Measurements from ENCODE around the gene NCOR1.
"Not testable (repeated sequence)": the region's sequence is repeated elsewhere in the genome, so short reads cannot be mapped to it uniquely, and the experiment has no call there.

The NCOR1 gene

DNA sequence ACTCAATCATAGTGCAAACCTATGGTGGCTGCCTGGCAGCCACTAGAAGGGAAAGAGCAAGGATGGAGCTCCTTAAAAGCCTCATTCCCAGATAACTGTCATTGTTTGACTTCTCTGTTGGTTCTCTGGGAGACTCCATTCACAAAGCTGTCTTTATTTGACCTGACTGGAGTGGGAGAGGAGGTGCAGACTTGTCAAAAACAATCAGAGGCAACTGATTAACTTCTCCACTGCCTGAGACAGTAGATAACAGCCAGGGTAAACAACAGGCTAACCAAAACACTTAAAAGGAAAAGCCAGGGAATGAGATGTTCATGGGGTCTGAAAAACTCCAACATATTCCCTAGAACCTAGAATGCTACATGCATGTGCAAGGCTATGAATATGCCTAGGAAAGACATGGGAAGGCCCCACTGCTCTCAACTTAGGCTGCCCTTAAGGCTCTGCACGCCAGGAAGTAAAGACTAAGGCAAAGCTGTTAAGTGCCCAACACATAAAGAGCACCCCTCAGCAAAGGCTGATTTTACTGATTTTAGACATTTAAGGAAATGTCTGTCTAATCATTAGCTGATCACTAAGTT lies 133.7 kb downstream of the NCOR1 start:
- H3K27me3 ChIP-seq (ENCODE audit: control insufficient read depth, insufficient read depth, low read length): no peaks in the 10 kb centered on the region
- no peak overlapping the region for H3K27ac ChIP-seq (ENCODE audit: low read length)
- no peak overlapping the region for H3K4me3 ChIP-seq (ENCODE audit: low read length)
- no peaks in the 10 kb centered on the region for H3K4me1 ChIP-seq (ENCODE audit: control insufficient read depth, low read depth, low read length)
- peaks cover 42% of the 10 kb centered on the region for H3K36me3 ChIP-seq (ENCODE audit: control insufficient read depth, low read depth, low read length)
- H3K9me3 ChIP-seq (ENCODE audit: control insufficient read depth, low read depth, low read length): no peaks in the 10 kb centered on the region
- H3K9ac ChIP-seq (ENCODE audit: low read length): no peak overlapping the region

DNA sequence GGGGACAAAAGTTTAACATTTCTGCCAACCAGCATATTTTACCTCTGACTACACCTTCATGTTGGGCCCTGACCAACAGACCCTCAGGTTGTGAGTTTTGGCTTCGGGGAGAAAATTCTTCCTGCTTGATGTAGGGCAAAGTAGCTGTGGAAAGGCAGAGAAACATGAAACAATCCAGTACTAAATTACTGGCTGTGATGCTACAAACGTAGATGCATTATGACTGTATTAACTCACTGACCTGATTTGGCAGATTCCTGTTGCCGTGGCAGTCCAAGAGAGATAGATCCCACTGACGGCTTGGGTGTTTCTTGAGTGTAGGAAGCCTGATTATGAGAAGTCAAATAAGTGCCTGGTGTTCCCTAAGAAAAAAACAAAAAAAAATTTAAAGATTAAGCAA lies 135.0 kb downstream of the NCOR1 start:
- Histone ChIP-seq H3K9me3 (ENCODE audit: control insufficient read depth, low read depth, low read length) (no peaks in the 10 kb centered on the region), H3K36me3 (ENCODE audit: control insufficient read depth, low read depth, low read length) (peaks cover 43% of the 10 kb centered on the region), H3K4me1 (ENCODE audit: control insufficient read depth, low read depth, low read length) (no peaks in the 10 kb centered on the region), H3K27me3 (ENCODE audit: control insufficient read depth, insufficient read depth, low read length) (no peaks in the 10 kb centered on the region), H3K4me3 (ENCODE audit: low read length) (no peak overlapping the region), H3K9ac (ENCODE audit: low read length) (no peak overlapping the region), H3K27ac (ENCODE audit: low read length) (no peak overlapping the region)

DNA sequence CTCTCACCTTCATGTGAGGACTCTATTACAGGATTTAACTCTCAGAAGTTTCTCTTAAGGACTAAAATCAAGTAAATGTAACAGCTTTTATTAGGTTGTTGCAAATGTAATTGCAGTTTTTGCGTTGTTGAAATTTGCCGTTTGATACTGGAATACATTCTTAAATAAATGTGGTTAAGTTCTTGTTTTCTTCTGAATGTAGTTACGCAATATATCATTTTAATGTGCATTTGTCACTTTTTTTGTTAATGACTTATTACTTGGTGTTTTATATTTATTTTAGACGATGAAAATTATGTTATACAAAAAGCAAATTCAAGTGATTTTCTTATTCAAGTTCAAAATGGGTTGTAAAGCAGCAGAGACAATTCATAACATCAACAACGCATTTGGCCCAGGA lies 139.4 kb downstream of the NCOR1 start:
- no peaks in the 10 kb centered on the region for H3K9me3 ChIP-seq (ENCODE audit: control insufficient read depth, low read depth, low read length)

DNA sequence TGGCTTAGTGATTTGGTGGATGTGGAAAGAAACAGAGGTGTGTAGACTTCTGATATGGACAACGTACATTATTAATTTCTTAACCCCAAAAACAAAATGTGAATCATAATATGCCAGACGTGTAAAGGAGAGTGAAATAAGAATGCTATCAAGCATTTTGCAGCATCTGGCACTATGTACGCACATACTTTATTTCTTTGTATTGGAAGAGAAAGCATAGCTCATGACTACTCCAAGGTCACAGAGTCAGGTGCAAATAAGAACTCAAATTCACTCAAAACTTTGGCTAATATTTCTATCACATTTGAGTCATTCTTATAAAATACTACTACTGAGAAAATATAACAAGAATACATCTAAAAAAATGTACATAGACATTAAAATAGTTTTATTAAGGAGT lies 140.9 kb downstream of the NCOR1 start:
- no peaks in the 10 kb centered on the region for H3K4me1 ChIP-seq (ENCODE audit: control insufficient read depth, low read depth, low read length)
- no peak overlapping the region for H3K27ac ChIP-seq (ENCODE audit: low read length)
- no peak overlapping the region for H3K4me3 ChIP-seq (ENCODE audit: low read length)
- H3K9me3 ChIP-seq (ENCODE audit: control insufficient read depth, low read depth, low read length): no peaks in the 10 kb centered on the region
- H3K27me3 ChIP-seq (ENCODE audit: control insufficient read depth, insufficient read depth, low read length): no peaks in the 10 kb centered on the region
- no peak overlapping the region for H3K9ac ChIP-seq (ENCODE audit: low read length)
- peaks cover 74% of the 10 kb centered on the region for H3K36me3 ChIP-seq (ENCODE audit: control insufficient read depth, low read depth, low read length)

More for the DNA sequence above, 139.4 kb downstream of the NCOR1 start:
- Histone ChIP-seq H3K4me1 (ENCODE audit: control insufficient read depth, low read depth, low read length) (no peaks in the 10 kb centered on the region), H3K4me3 (ENCODE audit: low read length) (no peak overlapping the region), H3K36me3 (ENCODE audit: control insufficient read depth, low read depth, low read length) (peaks cover 70% of the 10 kb centered on the region), H3K27ac (ENCODE audit: low read length) (no peak overlapping the region), H3K9ac (ENCODE audit: low read length) (no peak overlapping the region), H3K27me3 (ENCODE audit: control insufficient read depth, insufficient read depth, low read length) (no peaks in the 10 kb centered on the region)

DNA sequence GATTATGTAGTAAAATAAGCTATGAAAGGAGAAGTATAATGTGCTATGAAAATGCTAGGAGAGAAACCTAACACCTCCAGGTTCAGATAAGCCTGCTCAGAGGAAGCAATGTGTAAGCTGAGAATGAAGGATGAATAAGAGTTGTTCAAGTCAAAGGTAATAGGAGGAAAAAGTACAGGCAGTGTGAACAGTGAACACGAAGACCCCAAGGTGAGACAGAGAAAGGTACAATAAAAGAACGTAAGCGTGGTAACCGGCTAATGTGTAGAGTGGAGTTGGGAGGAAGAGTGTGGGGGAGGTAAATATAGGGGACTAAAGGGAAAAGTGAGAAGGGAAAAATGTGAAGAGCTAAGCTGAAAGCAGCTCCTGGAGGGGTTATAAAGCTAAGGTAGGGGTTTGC lies 141.5 kb downstream of the NCOR1 start:
- Histone ChIP-seq H3K27me3 (ENCODE audit: control insufficient read depth, insufficient read depth, low read length) (no peaks in the 10 kb centered on the region), H3K4me3 (ENCODE audit: low read length) (no peak overlapping the region), H3K27ac (ENCODE audit: low read length) (no peak overlapping the region), H3K36me3 (ENCODE audit: control insufficient read depth, low read depth, low read length) (peaks cover 72% of the 10 kb centered on the region), H3K9ac (ENCODE audit: low read length) (no peak overlapping the region), H3K4me1 (ENCODE audit: control insufficient read depth, low read depth, low read length) (no peaks in the 10 kb centered on the region), H3K9me3 (ENCODE audit: control insufficient read depth, low read depth, low read length) (no peaks in the 10 kb centered on the region)

DNA sequence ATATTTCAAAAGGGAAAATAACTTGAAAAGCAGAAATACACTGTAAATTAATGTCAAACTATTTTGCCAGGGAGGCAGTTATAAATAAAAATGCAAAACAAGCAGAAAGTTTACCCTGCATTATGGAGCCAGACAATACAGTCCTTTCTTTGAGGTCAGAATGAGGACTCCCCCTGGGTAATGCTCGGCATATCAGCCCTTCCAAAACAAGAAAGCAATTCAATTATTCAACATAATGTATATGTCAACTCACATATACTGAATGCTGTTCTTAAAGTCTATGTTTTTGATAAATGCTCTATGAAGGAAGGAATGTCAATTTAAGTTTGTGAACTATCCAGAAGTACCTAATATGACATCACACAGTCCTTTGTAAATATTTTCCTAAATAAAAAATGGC lies 143.3 kb downstream of the NCOR1 start:
- Histone ChIP-seq H3K27ac (ENCODE audit: low read length) (no peak overlapping the region), H3K36me3 (ENCODE audit: control insufficient read depth, low read depth, low read length) (peaks cover 75% of the 10 kb centered on the region), H3K4me3 (ENCODE audit: low read length) (no peak overlapping the region), H3K27me3 (ENCODE audit: control insufficient read depth, insufficient read depth, low read length) (no peaks in the 10 kb centered on the region), H3K4me1 (ENCODE audit: control insufficient read depth, low read depth, low read length) (no peaks in the 10 kb centered on the region), H3K9ac (ENCODE audit: low read length) (no peak overlapping the region), H3K9me3 (ENCODE audit: control insufficient read depth, low read depth, low read length) (no peaks in the 10 kb centered on the region)

DNA sequence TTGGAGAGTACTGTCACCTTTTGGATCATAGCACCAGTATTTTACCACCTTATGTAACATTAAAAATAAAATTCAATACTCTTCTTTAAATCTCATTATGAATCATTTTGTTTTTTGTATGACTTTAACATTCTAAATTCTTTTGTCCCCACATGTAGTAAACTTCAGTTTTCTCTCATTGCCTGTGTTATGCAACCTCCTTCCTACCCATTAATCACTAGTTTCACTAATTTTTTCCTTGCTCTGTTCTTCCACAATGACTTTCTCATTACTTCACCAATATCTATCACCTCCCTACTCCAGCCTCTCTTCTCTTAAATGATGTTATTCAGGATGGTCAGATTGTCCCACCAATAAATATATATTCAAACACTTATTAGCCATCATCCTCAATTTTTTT lies 147.0 kb downstream of the NCOR1 start:
- Histone ChIP-seq H3K4me3 (ENCODE audit: low read length) (no peak overlapping the region), H3K36me3 (ENCODE audit: control insufficient read depth, low read depth, low read length) (peaks cover 81% of the 10 kb centered on the region), H3K27me3 (ENCODE audit: control insufficient read depth, insufficient read depth, low read length) (no peaks in the 10 kb centered on the region), H3K4me1 (ENCODE audit: control insufficient read depth, low read depth, low read length) (no peaks in the 10 kb centered on the region), H3K27ac (ENCODE audit: low read length) (no peak overlapping the region), H3K9ac (ENCODE audit: low read length) (no peak overlapping the region), H3K9me3 (ENCODE audit: control insufficient read depth, low read depth, low read length) (no peaks in the 10 kb centered on the region)

DNA sequence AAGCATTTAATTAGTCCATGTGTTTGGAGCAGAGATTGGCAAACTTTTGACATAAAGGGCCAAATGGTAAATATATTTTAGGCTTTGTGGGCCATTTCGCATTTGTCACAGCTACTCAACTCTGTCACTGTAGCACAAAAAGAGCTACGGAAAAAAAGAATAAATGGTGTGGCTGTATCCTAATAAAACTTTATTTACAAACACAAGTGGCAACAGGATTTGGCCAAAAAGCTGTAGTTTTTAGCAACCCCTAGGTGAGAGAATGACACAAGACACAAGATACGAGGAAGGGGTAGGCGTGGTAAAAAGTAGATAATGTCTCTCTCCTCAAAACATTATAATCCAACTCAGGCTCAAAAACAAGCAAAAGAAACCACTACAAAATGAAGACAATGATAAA lies 149.2 kb downstream of the NCOR1 start:
- no peak overlapping the region for H3K4me3 ChIP-seq (ENCODE audit: low read length)
- no peaks in the 10 kb centered on the region for H3K4me1 ChIP-seq (ENCODE audit: control insufficient read depth, low read depth, low read length)
- H3K36me3 ChIP-seq (ENCODE audit: control insufficient read depth, low read depth, low read length): peaks cover 83% of the 10 kb centered on the region
- no peak overlapping the region for H3K27ac ChIP-seq (ENCODE audit: low read length)
- no peak overlapping the region for H3K9ac ChIP-seq (ENCODE audit: low read length)
- H3K27me3 ChIP-seq (ENCODE audit: control insufficient read depth, insufficient read depth, low read length): no peaks in the 10 kb centered on the region
- H3K9me3 ChIP-seq (ENCODE audit: control insufficient read depth, low read depth, low read length): no peaks in the 10 kb centered on the region

DNA sequence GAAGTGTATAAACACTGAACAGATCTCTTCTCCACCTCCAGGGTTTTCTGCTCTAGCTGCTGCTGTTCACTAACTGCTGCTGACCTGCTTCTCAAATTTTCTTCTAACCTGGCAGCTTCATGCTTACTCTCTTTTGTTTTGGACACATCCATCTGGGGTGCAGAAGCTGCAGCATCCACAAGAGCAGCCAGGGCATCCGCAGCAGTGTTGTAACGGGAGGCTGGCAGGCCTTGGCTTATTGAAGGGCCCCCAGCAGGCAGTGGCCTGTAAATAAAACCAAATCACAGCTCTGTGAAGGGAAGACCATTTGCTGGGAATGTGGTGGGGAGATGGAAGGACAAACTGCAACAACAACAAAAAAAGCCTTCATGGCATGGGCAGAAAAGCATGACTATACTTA lies 153.7 kb downstream of the NCOR1 start:
- Histone ChIP-seq H3K9me3 (ENCODE audit: control insufficient read depth, low read depth, low read length) (no peaks in the 10 kb centered on the region), H3K9ac (ENCODE audit: low read length) (no peak overlapping the region), H3K27me3 (ENCODE audit: control insufficient read depth, insufficient read depth, low read length) (no peaks in the 10 kb centered on the region), H3K27ac (ENCODE audit: low read length) (no peak overlapping the region), H3K4me1 (ENCODE audit: control insufficient read depth, low read depth, low read length) (no peaks in the 10 kb centered on the region), H3K36me3 (ENCODE audit: control insufficient read depth, low read depth, low read length) (peaks cover 79% of the 10 kb centered on the region), H3K4me3 (ENCODE audit: low read length) (no peak overlapping the region)

DNA sequence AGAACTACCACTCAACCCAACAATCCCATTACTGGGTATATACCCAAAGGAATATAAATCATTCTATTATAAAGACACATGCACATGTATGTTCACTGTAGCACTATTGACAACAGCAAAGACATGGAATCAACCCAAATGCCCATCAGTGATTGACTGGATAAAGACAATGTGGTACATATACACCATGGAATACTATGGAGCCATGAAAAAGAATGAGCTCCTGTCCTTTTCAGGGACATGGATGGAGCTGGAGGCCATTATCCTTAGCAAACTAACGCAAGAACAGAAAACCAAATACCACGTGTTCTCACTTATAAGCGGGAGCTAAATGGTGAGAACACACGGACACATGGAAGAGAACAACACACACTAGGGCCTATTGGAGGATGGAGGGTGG lies 160.2 kb downstream of the NCOR1 start:
- not testable (repeated sequence) for H3K27ac ChIP-seq (ENCODE audit: low read length)
- peaks cover 42% of the 10 kb centered on the region for H3K36me3 ChIP-seq (ENCODE audit: control insufficient read depth, low read depth, low read length)

DNA sequence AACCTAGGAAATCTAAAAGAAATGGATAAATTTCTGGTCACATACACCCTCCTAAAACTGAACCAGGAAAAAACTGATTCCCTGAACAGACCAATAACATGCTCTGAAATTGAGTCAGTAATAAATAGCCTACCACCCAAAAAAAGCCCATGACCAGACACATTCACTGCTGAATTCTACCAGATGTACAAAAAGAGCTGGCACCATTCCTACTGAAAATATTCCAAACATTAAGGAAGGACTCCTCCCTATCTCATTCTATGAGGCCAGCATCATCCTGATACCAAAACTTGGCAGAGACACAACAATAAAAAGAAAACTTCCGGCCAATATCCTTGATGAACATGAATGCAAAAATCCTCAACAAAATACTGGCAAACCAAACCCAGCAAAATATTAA lies 162.8 kb downstream of the NCOR1 start:
- Histone ChIP-seq H3K27ac (ENCODE audit: low read length) (no peak overlapping the region), H3K4me3 (ENCODE audit: low read length) (no peak overlapping the region), H3K36me3 (ENCODE audit: control insufficient read depth, low read depth, low read length) (peaks cover 43% of the 10 kb centered on the region), H3K27me3 (ENCODE audit: control insufficient read depth, insufficient read depth, low read length) (no peaks in the 10 kb centered on the region), H3K9me3 (ENCODE audit: control insufficient read depth, low read depth, low read length) (no peaks in the 10 kb centered on the region), H3K9ac (ENCODE audit: low read length) (no peak overlapping the region), H3K4me1 (ENCODE audit: control insufficient read depth, low read depth, low read length) (no peaks in the 10 kb centered on the region)

More for the DNA sequence above, 160.2 kb downstream of the NCOR1 start:
- not testable (repeated sequence) for H3K9ac ChIP-seq (ENCODE audit: low read length); H3K4me1 ChIP-seq (ENCODE audit: control insufficient read depth, low read depth, low read length); H3K4me3 ChIP-seq (ENCODE audit: low read length); H3K9me3 ChIP-seq (ENCODE audit: control insufficient read depth, low read depth, low read length); H3K27me3 ChIP-seq (ENCODE audit: control insufficient read depth, insufficient read depth, low read length)

DNA sequence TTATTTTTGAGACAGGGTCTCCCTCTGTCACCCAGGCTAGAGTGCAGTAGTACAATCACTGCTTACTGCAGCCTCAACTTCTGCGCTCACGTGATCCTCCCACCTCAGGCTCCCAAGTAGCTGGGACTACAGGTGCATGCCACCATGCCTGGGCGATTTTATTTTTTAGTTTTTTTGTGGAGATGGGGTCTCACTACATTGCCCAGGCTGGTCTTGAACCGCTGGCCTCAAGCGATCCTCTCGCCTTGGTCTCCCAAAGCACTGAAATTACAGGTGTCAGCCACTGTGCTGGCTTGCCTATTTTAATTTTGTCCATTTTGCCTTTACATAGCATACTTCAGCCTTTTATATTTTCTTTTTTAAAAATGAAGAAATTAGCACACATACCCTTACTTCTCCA lies 164.5 kb downstream of the NCOR1 start:
- peaks cover 44% of the 10 kb centered on the region for H3K36me3 ChIP-seq (ENCODE audit: control insufficient read depth, low read depth, low read length)

More for the DNA sequence above, 164.5 kb downstream of the NCOR1 start:
- Histone ChIP-seq H3K9ac (ENCODE audit: low read length) (no peak overlapping the region), H3K27ac (ENCODE audit: low read length) (no peak overlapping the region), H3K9me3 (ENCODE audit: control insufficient read depth, low read depth, low read length) (no peaks in the 10 kb centered on the region), H3K4me3 (ENCODE audit: low read length) (no peak overlapping the region), H3K4me1 (ENCODE audit: control insufficient read depth, low read depth, low read length) (no peaks in the 10 kb centered on the region), H3K27me3 (ENCODE audit: control insufficient read depth, insufficient read depth, low read length) (no peaks in the 10 kb centered on the region)

Data from iPS-18a (cell line).